ENCODE results near the gene TPM1.

The TPM1 gene

GRCh38 chr15:63027646-63028045, 14.9 kb upstream of the TPM1 start:
- Histone ChIP-seq H3K9me3 (ENCODE audit: control insufficient read depth, low read length) (no peaks in the 10 kb centered on the region), H3K4me3 (ENCODE audit: insufficient read depth, low read depth, low read length, poor library complexity, severe bottlenecking) (no peak overlapping the region), H3K4me1 (ENCODE audit: control insufficient read depth, insufficient read depth, low read length, poor library complexity, severe bottlenecking) (no peaks in the 10 kb centered on the region), H3K27me3 (replicated peaks; ENCODE audit: control insufficient read depth, insufficient read depth, low read length, poor library complexity, severe bottlenecking) (no peaks in the 10 kb centered on the region), H3K27ac (ENCODE audit: insufficient read depth, low read length, poor library complexity, severe bottlenecking) (no peak overlapping the region), H3K36me3 (ENCODE audit: control insufficient read depth, insufficient read depth, low read length) (no peaks in the 10 kb centered on the region)
- DNase-seq, result no peak

GRCh38 chr15:63028442-63029110, 14.0 kb upstream of the TPM1 start:
- no peak overlapping the region for H3K27ac ChIP-seq (ENCODE audit: insufficient read depth, low read length, poor library complexity, severe bottlenecking)
- H3K4me1 ChIP-seq (ENCODE audit: control insufficient read depth, insufficient read depth, low read length, poor library complexity, severe bottlenecking), result no peaks in the 10 kb centered on the region
- no peaks in the 10 kb centered on the region for H3K27me3 ChIP-seq (replicated peaks; ENCODE audit: control insufficient read depth, insufficient read depth, low read length, poor library complexity, severe bottlenecking)
- H3K36me3 ChIP-seq (ENCODE audit: control insufficient read depth, insufficient read depth, low read length), result no peaks in the 10 kb centered on the region
- H3K9me3 ChIP-seq (ENCODE audit: control insufficient read depth, low read length), result no peaks in the 10 kb centered on the region
- no peak overlapping the region for H3K4me3 ChIP-seq (ENCODE audit: insufficient read depth, low read depth, low read length, poor library complexity, severe bottlenecking)
- no peak for DNase-seq

GRCh38 chr15:63029676-63030075, 12.9 kb upstream of the TPM1 start:
- DNase-seq, result no peak
- no peaks in the 10 kb centered on the region for H3K4me1 ChIP-seq (ENCODE audit: control insufficient read depth, insufficient read depth, low read length, poor library complexity, severe bottlenecking)
- no peak overlapping the region for H3K4me3 ChIP-seq (ENCODE audit: insufficient read depth, low read depth, low read length, poor library complexity, severe bottlenecking)
- H3K27me3 ChIP-seq (replicated peaks; ENCODE audit: control insufficient read depth, insufficient read depth, low read length, poor library complexity, severe bottlenecking), result no peaks in the 10 kb centered on the region
- no peaks in the 10 kb centered on the region for H3K9me3 ChIP-seq (ENCODE audit: control insufficient read depth, low read length)
- no peaks in the 10 kb centered on the region for H3K36me3 ChIP-seq (ENCODE audit: control insufficient read depth, insufficient read depth, low read length)
- no peak overlapping the region for H3K27ac ChIP-seq (ENCODE audit: insufficient read depth, low read length, poor library complexity, severe bottlenecking)

GRCh38 chr15:63030101-63030551, 12.4 kb upstream of the TPM1 start:
- Histone ChIP-seq H3K9me3 (ENCODE audit: control insufficient read depth, low read length) (no peaks in the 10 kb centered on the region), H3K27ac (ENCODE audit: insufficient read depth, low read length, poor library complexity, severe bottlenecking) (no peak overlapping the region), H3K4me3 (ENCODE audit: insufficient read depth, low read depth, low read length, poor library complexity, severe bottlenecking) (no peak overlapping the region), H3K36me3 (ENCODE audit: control insufficient read depth, insufficient read depth, low read length) (no peaks in the 10 kb centered on the region), H3K4me1 (ENCODE audit: control insufficient read depth, insufficient read depth, low read length, poor library complexity, severe bottlenecking) (no peaks in the 10 kb centered on the region), H3K27me3 (replicated peaks; ENCODE audit: control insufficient read depth, insufficient read depth, low read length, poor library complexity, severe bottlenecking) (no peaks in the 10 kb centered on the region)
- DNase-seq, result no peak

- Histone ChIP-seq H3K27ac (ENCODE audit: insufficient read depth, low read length, poor library complexity, severe bottlenecking) (no peak overlapping the region), H3K27me3 (replicated peaks; ENCODE audit: control insufficient read depth, insufficient read depth, low read length, poor library complexity, severe bottlenecking) (no peaks in the 10 kb centered on the region), H3K36me3 (ENCODE audit: control insufficient read depth, insufficient read depth, low read length) (no peaks in the 10 kb centered on the region), H3K9me3 (ENCODE audit: control insufficient read depth, low read length) (no peaks in the 10 kb centered on the region), H3K4me1 (ENCODE audit: control insufficient read depth, insufficient read depth, low read length, poor library complexity, severe bottlenecking) (no peaks in the 10 kb centered on the region), H3K4me3 (ENCODE audit: insufficient read depth, low read depth, low read length, poor library complexity, severe bottlenecking) (no peak overlapping the region)
- no peak for DNase-seq
Observed at GRCh38 chr15:63034578-63034977, 8.0 kb upstream of the TPM1 start.

GRCh38 chr15:63035253-63035652, 7.3 kb upstream of the TPM1 start:
- H3K27me3 ChIP-seq (replicated peaks; ENCODE audit: control insufficient read depth, insufficient read depth, low read length, poor library complexity, severe bottlenecking), result no peaks in the 10 kb centered on the region
- no peaks in the 10 kb centered on the region for H3K36me3 ChIP-seq (ENCODE audit: control insufficient read depth, insufficient read depth, low read length)
- no peak for DNase-seq
- H3K9me3 ChIP-seq (ENCODE audit: control insufficient read depth, low read length), result no peaks in the 10 kb centered on the region
- H3K27ac ChIP-seq (ENCODE audit: insufficient read depth, low read length, poor library complexity, severe bottlenecking), result no peak overlapping the region
- H3K4me3 ChIP-seq (ENCODE audit: insufficient read depth, low read depth, low read length, poor library complexity, severe bottlenecking), result no peak overlapping the region
- H3K4me1 ChIP-seq (ENCODE audit: control insufficient read depth, insufficient read depth, low read length, poor library complexity, severe bottlenecking), result no peaks in the 10 kb centered on the region

GRCh38 chr15:63035977-63036376, 6.6 kb upstream of the TPM1 start:
- no peaks in the 10 kb centered on the region for H3K36me3 ChIP-seq (ENCODE audit: control insufficient read depth, insufficient read depth, low read length)
- no peak overlapping the region for H3K27ac ChIP-seq (ENCODE audit: insufficient read depth, low read length, poor library complexity, severe bottlenecking)
- peaks cover 5% of the 10 kb centered on the region for H3K27me3 ChIP-seq (replicated peaks; ENCODE audit: control insufficient read depth, insufficient read depth, low read length, poor library complexity, severe bottlenecking)
- no peaks in the 10 kb centered on the region for H3K9me3 ChIP-seq (ENCODE audit: control insufficient read depth, low read length)
- H3K4me1 ChIP-seq (ENCODE audit: control insufficient read depth, insufficient read depth, low read length, poor library complexity, severe bottlenecking), result no peaks in the 10 kb centered on the region
- no peak for DNase-seq
- H3K4me3 ChIP-seq (ENCODE audit: insufficient read depth, low read depth, low read length, poor library complexity, severe bottlenecking), result no peak overlapping the region

GRCh38 chr15:63037976-63038720, 4.4 kb upstream of the TPM1 start:
- Histone ChIP-seq H3K27ac (ENCODE audit: insufficient read depth, low read length, poor library complexity, severe bottlenecking) (no peak overlapping the region), H3K27me3 (replicated peaks; ENCODE audit: control insufficient read depth, insufficient read depth, low read length, poor library complexity, severe bottlenecking) (peaks cover 26% of the 10 kb centered on the region), H3K4me3 (ENCODE audit: insufficient read depth, low read depth, low read length, poor library complexity, severe bottlenecking) (no peak overlapping the region), H3K4me1 (ENCODE audit: control insufficient read depth, insufficient read depth, low read length, poor library complexity, severe bottlenecking) (peaks cover 12% of the 10 kb centered on the region), H3K36me3 (ENCODE audit: control insufficient read depth, insufficient read depth, low read length) (no peaks in the 10 kb centered on the region), H3K9me3 (ENCODE audit: control insufficient read depth, low read length) (no peaks in the 10 kb centered on the region)
- no peak for DNase-seq

GRCh38 chr15:63038926-63039673, 3.4 kb upstream of the TPM1 start:
- Histone ChIP-seq H3K27me3 (replicated peaks; ENCODE audit: control insufficient read depth, insufficient read depth, low read length, poor library complexity, severe bottlenecking) (peaks cover 36% of the 10 kb centered on the region), H3K27ac (ENCODE audit: insufficient read depth, low read length, poor library complexity, severe bottlenecking) (no peak overlapping the region)
- DNase-seq, result no peak

GRCh38 chr15:63039811-63040210, 2.7 kb upstream of the TPM1 start:
- peaks cover 20% of the 10 kb centered on the region for H3K4me1 ChIP-seq (ENCODE audit: control insufficient read depth, insufficient read depth, low read length, poor library complexity, severe bottlenecking)
- H3K27me3 ChIP-seq (replicated peaks; ENCODE audit: control insufficient read depth, insufficient read depth, low read length, poor library complexity, severe bottlenecking), result peaks cover 40% of the 10 kb centered on the region
- no peak overlapping the region for H3K27ac ChIP-seq (ENCODE audit: insufficient read depth, low read length, poor library complexity, severe bottlenecking)
- no peaks in the 10 kb centered on the region for H3K36me3 ChIP-seq (ENCODE audit: control insufficient read depth, insufficient read depth, low read length)
- no peak for DNase-seq
- no peaks in the 10 kb centered on the region for H3K9me3 ChIP-seq (ENCODE audit: control insufficient read depth, low read length)
- no peak overlapping the region for H3K4me3 ChIP-seq (ENCODE audit: insufficient read depth, low read depth, low read length, poor library complexity, severe bottlenecking)

More at GRCh38 chr15:63038926-63039673, 3.4 kb upstream of the TPM1 start:
- no peaks in the 10 kb centered on the region for H3K36me3 ChIP-seq (ENCODE audit: control insufficient read depth, insufficient read depth, low read length)
- H3K9me3 ChIP-seq (ENCODE audit: control insufficient read depth, low read length), result no peaks in the 10 kb centered on the region
- H3K4me1 ChIP-seq (ENCODE audit: control insufficient read depth, insufficient read depth, low read length, poor library complexity, severe bottlenecking), result peaks cover 20% of the 10 kb centered on the region
- H3K4me3 ChIP-seq (ENCODE audit: insufficient read depth, low read depth, low read length, poor library complexity, severe bottlenecking), result no peak overlapping the region

Data from effector memory CD4-positive, alpha-beta T cell (primary cell).